HG03103 (cell line): Measurements from ENCODE around the gene RSPO1.
"Not testable (repeated sequence)": the region's sequence is repeated elsewhere in the genome, so short reads cannot be mapped to it uniquely, and the experiment has no call there.

Experiments
- ATAC-seq: cut with Tn5 transposase; IDR thresholded peaks from one replicate; pipeline ENCODE4 v1.9.1; 2021; ENCODE audit warnings: low read depth; ENCODE audit not compliant: unreplicated experiment

RSPO1 gene

GRCh38 chr1:37634244-37634991 is at the start of gene RSPO1:
Gene RSPO1, minus strand, starts transcription at chr1:37634892. Its CDS starts 5,231 bp downstream, at chr1:37629661.
- no peak for ATAC-seq

DNA sequence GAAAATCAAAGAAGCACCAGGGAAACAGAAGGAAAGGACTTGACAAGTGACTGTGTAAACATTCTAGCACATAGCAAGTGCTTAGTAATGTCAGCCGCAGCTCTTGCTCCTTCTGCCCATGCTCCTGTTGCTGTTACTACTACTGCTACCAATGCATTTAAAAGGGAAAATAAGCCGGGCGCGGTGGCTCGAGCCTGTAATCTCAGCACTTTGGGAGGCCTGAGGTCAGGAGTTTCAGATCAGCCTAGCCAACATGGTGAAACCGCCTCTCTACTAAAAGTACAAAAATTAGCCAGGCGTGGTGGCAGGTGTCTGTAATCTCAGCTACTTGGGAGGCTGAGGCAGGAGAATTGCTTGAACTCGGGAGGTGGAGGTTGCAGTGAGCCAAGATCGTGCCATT is 49.5 kb upstream of the RSPO1 start:
- ATAC-seq, result not testable (repeated sequence)

DNA sequence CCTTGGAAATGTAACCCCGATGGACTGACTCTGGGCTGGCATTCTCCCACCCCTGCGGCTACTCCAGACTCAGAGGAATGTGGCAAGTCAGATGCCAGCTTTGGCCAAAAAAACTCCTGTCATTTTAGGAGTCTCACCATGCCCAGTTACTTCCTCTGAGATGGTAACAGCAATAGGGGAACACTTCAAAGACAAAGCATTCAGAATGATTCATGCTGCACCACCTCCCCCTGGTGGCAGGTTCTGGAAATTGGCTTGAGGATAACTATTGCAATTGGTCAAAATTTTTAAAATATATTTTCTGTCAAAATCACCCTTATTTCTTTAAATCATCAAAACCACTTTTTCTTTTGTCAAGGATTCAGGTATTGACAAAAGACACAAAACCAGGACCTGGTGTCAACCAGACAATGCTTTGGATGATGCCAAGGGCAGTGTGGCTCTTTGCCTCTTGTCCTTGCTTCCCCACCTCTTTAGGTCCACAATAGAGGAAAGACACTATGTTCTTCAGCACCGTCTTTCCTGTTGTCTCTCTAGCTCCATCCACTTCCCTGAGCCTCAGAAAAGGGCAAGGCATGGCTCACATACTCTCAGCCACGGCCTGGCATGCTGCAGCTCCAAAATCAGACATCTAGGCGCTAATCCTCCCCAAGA is 47.8 kb upstream of the RSPO1 start:
- ATAC-seq, result no peak

DNA sequence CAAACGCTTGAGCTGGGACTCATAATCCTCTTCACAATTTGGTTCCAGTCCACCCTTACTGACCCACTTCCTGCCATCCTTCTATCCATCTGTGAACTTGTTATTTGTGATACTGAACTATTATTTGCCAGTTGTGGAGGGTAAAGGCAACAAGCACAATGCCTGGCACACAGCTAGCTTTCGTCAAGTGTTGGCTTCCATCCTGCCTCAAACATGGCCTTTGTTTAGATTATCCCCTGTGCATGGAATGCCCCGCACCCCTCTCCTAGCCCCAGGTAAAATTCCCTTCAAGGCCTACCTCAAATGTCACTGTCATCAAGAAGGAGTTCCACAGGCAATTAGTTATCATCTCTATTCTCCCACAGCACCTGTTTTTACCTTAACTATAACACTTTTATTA is 46.2 kb upstream of the RSPO1 start:
- no peak for ATAC-seq

DNA sequence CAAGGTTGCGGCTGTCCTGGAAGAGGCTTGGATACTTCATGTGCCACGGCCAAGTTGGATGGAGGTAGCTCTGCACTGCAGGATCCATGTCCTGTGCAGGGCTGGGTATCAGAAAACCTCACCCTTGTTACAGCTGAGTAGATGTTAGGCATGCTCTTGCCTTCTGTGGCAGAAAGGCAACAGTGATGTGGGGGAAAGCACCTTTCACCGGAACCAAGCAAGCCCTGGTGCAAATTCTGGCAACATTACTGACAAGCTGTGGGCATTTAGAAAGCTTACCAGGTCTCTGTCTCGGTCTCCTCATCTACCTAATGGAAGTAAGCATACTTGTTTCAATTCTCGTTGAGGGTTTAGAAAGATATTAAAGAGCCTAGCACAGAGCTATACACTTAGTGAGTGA is 43.1 kb upstream of the RSPO1 start:
- ATAC-seq, result no peak

DNA sequence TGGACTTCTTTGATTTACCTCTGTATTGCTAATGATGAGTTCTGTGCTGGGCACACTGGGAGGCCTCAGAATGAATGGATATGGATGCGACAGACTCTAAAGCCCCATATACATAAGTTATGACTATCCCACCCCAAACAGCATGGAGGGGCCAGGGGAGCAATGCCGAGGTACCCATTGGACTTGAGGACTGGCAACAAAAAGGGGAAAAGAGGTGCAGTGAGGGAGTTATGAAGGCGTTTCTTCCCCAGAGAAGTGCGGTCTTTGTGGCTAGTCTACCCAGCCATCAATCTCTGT is 42.4 kb upstream of the RSPO1 start:
- ATAC-seq, result no peak

- ATAC-seq, result no peak
These were observed 41.8 kb upstream of the RSPO1 start for GRCh38 chr1:37676281-37677142.

DNA sequence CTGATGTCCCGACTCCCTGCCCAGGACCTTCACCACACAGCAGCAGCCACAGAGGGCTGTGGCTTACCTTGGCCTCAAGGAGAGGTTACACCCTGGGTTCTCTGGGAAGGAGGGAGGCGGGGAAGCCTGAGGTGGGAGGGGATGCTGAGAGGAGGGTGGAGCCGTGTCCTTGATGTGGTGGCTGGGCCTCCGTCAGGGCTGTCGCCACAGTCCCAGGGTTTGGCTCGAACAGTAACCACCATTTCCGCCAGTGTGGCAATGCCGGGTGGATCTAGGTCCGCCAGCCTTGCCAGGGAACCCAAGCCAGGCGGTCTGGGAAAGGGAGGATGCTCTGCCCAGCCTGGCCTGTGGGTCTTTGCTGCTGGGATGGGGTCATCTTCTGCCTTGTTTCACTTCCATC is 39.2 kb upstream of the RSPO1 start:
- no peak for ATAC-seq

GRCh38 chr1:37672136-37672870 is 37.6 kb upstream of the RSPO1 start:
- no peak for ATAC-seq

- ATAC-seq, result no peak
These were observed 36.6 kb upstream of the RSPO1 start for GRCh38 chr1:37671261-37671660.

DNA sequence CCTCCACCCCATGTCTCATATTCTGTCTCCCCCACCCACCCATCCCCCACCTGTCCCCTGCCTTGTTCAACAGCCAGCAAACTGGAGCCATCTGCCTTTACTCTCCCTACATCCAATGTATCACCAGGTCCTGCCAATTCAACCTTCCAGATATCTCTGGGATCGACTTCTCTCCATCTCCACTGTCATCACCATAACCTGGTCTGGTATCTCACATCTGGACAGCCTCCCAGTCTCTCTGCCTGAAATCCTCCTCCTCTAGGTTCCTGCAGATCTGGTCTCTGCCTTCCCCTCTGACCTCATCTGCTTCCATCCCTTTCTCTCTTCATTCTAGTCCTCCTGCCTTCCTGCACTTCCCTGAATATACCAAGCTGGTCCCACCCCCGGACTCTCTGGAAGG is 35.4 kb upstream of the RSPO1 start:
- ATAC-seq, result no peak

DNA sequence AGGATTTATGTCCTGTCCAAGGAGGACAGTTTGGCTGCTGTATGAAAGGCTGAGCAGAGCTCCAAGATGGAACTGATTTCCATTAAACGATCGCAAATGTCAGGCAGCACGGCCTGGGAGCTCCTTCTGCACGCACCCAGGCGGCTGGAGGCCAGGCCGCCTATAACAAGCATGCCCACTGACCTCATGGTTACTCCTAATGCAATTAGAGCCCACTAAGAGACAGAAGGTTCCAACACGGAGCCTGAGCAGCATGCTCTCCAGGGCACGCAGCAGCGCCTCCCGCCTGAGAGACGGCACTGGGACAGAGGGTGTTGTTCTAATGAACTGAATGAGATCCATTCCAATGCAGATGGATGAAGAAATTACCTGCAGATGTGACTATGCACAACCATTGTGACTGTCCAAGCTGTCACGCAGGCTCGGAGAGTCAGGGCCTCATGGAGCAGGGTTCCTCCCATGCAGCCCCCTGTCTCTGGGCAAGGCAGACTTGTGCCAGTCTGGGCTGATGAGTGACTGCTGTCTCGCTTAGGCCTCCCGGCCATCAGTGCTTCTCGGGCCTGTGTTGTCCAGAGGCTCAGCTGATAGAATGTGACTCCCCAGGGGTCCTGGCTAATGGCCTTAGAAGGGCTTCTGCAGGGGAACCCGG is 32.5 kb upstream of the RSPO1 start:
- no peak for ATAC-seq

GRCh38 chr1:37666241-37666867 is 31.7 kb upstream of the RSPO1 start:
- ATAC-seq, result no peak

GRCh38 chr1:37663426-37664000 is 28.8 kb upstream of the RSPO1 start:
- no peak for ATAC-seq

DNA sequence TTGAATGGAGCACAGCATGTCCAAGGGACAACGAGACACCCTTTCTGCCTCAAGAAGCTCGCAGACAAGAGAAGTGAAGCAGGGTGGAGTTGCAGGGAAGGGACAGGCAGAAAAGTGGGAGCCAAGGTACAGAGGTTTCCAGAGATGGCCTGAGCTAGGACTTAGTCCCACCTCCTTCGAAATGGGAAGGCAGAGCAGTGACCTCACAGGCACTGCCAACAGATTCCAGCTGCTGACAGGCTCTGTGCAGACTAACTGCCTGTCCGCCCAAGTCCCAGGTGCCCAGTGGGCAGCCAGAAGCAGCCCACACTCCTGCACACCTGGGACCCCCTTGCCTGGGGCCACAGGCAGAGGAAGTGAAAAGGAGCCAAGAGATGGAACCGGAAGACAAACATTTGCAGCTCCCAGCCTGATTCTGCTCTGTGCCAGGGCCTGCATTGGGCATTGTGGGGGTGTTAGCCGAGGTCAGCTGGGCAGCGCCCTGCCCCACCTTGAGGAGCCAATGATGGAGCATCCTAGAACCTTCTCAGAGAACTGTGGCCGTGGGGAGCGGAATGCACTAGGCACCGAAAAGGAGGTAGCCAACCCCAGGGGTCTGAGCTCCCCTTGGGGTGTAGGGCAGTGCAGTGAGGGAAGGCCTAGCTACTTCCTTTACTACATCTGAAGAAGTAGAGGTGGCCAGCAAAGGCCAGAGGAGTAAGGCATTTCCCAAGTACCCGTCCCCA is 27.5 kb upstream of the RSPO1 start:
- ATAC-seq, result no peak

- no peak for ATAC-seq
These were observed 26.7 kb upstream of the RSPO1 start for GRCh38 chr1:37661401-37661800.

GRCh38 chr1:37660664-37661063 is 26.0 kb upstream of the RSPO1 start:
- ATAC-seq, result no peak

- no peak for ATAC-seq
These were observed 23.8 kb upstream of the RSPO1 start for GRCh38 chr1:37658486-37658885.
